Measurements from ENCODE around the gene F12. TPM values are rescaled to one million over a fixed set of nuclear protein-coding genes. Genes with fewer than 3 reads are reported as not detected.
A peak's percentile ranks its signal among the peaks of the same experiment; 100 is the strongest.

F12 gene
- polyA plus RNA-seq, 2 donors = 18.1 to 33.5 TPM

DNA sequence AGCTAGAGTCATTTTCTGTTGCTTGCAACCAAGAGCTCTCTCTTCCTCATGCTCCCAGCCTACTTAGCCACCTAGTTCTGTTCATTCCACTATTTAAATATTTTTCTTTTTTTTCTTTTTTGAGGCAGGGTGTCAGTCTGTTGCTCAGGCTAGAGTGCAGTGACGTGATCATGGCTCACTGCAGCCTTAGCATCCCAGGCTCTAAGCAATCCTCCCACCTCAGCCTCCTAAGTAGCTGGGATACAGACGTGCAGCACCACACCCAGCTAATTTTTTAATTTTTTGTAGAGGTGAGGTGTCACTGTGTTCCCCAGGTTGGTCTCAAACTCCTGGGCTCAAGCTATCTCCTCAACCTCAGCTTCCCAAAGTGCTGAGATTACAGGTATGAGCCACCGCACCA is 5.1 kb upstream of the F12 start:
- H3K36me3 ChIP-seq (ENCODE audit: control insufficient read depth in 2 of 2, insufficient read depth in 2 of 2, low read length in 1 of 2) = no peaks in the 10 kb centered on the region
- no peak overlapping the region for H3K27ac ChIP-seq (ENCODE audit: low read depth in 2 of 2, low read length in 1 of 2)
- H3K9me3 ChIP-seq (ENCODE audit: control insufficient read depth in 2 of 2, insufficient read depth in 1 of 2, low read depth in 1 of 2, low read length in 1 of 2) = no peaks in the 10 kb centered on the region
- no peaks in the 10 kb centered on the region for H3K27me3 ChIP-seq (ENCODE audit: control insufficient read depth in 1 of 2, insufficient read depth in 2 of 2, low read length in 2 of 2)
- peaks cover 0 to 3% of the 10 kb centered on the region in 2 donors for H3K4me1 ChIP-seq (ENCODE audit: control insufficient read depth in 2 of 2, insufficient read depth in 2 of 2, low read length in 1 of 2)
- 73 to 82% methylated on average over 3 of the region's 3 CpGs for WGBS, 2 donors
- H3K4me3 ChIP-seq (ENCODE audit: low read depth in 1 of 2, low read length in 2 of 2) = no peak overlapping the region

DNA sequence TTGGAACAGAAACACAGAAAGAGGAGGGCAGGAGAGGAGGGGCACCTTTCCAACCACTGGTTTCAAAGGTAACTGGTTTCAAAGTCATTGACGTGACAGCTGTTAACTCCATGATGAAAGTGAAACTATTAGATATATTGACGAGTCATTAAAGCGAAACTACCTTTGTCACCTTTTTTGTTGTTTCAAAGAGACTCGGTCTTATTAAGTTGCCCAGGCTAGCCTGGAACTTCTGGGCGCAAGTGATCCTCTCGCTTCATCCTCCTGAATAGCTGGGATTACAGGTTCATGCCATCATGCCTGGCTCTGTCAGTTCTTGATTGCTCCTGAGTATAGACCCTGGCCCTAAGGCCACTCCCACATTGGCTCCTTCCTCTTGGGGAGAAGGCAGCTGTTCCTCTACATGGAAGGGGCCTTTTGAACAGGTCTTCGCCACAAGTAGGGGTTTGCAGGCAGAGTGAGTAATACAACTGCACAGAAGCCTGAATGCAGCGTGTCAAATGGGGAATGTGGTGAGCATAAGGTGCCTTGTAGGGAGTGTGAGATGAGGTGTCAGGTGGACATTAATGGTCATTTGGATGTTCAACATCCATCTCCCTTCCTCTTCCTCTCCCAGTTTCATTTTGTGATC is 3.4 kb upstream of the F12 start:
- 53 to 57% methylated on average over 8 of the region's 8 CpGs for WGBS, 2 donors
- H3K36me3 ChIP-seq (ENCODE audit: control insufficient read depth in 2 of 2, insufficient read depth in 2 of 2, low read length in 1 of 2) = no peaks in the 10 kb centered on the region
- no peaks in the 10 kb centered on the region for H3K9me3 ChIP-seq (ENCODE audit: control insufficient read depth in 2 of 2, insufficient read depth in 1 of 2, low read depth in 1 of 2, low read length in 1 of 2)
- H3K4me1 ChIP-seq (ENCODE audit: control insufficient read depth in 2 of 2, insufficient read depth in 2 of 2, low read length in 1 of 2) = peaks cover 0 to 3% of the 10 kb centered on the region in 2 donors
- no peaks in the 10 kb centered on the region for H3K27me3 ChIP-seq (ENCODE audit: control insufficient read depth in 1 of 2, insufficient read depth in 2 of 2, low read length in 2 of 2)
- no peak overlapping the region for H3K4me3 ChIP-seq (ENCODE audit: low read depth in 1 of 2, low read length in 2 of 2)
- peak overlapping the region in 1 of 2 donors; percentile 17 for H3K27ac ChIP-seq (ENCODE audit: low read depth in 2 of 2, low read length in 1 of 2)

GRCh38 chr5:177410575-177410974 is 1.2 kb upstream of the F12 start:
- WGBS, 2 donors = 72 to 79% methylated on average over 3 of the region's 3 CpGs
- H3K4me3 ChIP-seq (ENCODE audit: low read depth in 1 of 2, low read length in 2 of 2) = no peak overlapping the region
- no peaks in the 10 kb centered on the region for H3K27me3 ChIP-seq (ENCODE audit: control insufficient read depth in 1 of 2, insufficient read depth in 2 of 2, low read length in 2 of 2)
- H3K27ac ChIP-seq (ENCODE audit: low read depth in 2 of 2, low read length in 1 of 2) = no peak overlapping the region
- no peaks in the 10 kb centered on the region for H3K9me3 ChIP-seq (ENCODE audit: control insufficient read depth in 2 of 2, insufficient read depth in 1 of 2, low read depth in 1 of 2, low read length in 1 of 2)
- H3K36me3 ChIP-seq (ENCODE audit: control insufficient read depth in 2 of 2, insufficient read depth in 2 of 2, low read length in 1 of 2) = no peaks in the 10 kb centered on the region
- H3K4me1 ChIP-seq (ENCODE audit: control insufficient read depth in 2 of 2, insufficient read depth in 2 of 2, low read length in 1 of 2) = peaks cover 0 to 3% of the 10 kb centered on the region in 2 donors

DNA sequence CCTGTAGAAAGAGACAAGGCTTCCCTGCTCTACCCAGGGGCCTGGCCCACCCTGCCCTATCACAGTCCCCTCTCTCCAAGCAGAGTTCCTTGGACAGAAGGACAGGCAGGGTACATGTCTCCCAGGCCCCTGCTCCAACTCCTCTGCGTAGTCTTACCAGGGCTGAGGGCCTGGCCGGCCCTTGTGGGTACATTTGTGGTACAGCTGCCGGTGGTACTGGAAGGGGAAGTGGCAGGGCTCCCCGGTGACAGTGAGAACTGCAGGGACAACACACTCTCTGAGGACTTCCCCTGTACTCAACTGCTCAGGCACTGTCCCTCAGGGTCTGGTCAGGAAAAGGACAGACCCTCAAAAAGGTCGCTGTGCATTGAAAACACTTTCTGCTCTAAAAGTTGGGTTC is 3.6 kb downstream of the F12 start:
- WGBS, 2 donors = 77 to 82% methylated on average over 5 of the region's 5 CpGs
- H3K9me3 ChIP-seq (ENCODE audit: control insufficient read depth in 2 of 2, insufficient read depth in 1 of 2, low read depth in 1 of 2, low read length in 1 of 2) = no peaks in the 10 kb centered on the region
- peaks cover 0 to 9% of the 10 kb centered on the region in 2 donors for H3K4me1 ChIP-seq (ENCODE audit: control insufficient read depth in 2 of 2, insufficient read depth in 2 of 2, low read length in 1 of 2)
- no peaks in the 10 kb centered on the region for H3K27me3 ChIP-seq (ENCODE audit: control insufficient read depth in 1 of 2, insufficient read depth in 2 of 2, low read length in 2 of 2)
- no peaks in the 10 kb centered on the region for H3K36me3 ChIP-seq (ENCODE audit: control insufficient read depth in 2 of 2, insufficient read depth in 2 of 2, low read length in 1 of 2)
- H3K27ac ChIP-seq (ENCODE audit: low read depth in 2 of 2, low read length in 1 of 2) = no peak overlapping the region
- no peak overlapping the region for H3K4me3 ChIP-seq (ENCODE audit: low read depth in 1 of 2, low read length in 2 of 2)

GRCh38 chr5:177405312-177405711 is 4.1 kb downstream of the F12 start:
- H3K27me3 ChIP-seq (ENCODE audit: control insufficient read depth in 1 of 2, insufficient read depth in 2 of 2, low read length in 2 of 2) = no peaks in the 10 kb centered on the region
- no peak overlapping the region for H3K4me3 ChIP-seq (ENCODE audit: low read depth in 1 of 2, low read length in 2 of 2)
- WGBS, 2 donors = 93 to 94% methylated on average over 2 of the region's 2 CpGs
- no peaks in the 10 kb centered on the region for H3K9me3 ChIP-seq (ENCODE audit: control insufficient read depth in 2 of 2, insufficient read depth in 1 of 2, low read depth in 1 of 2, low read length in 1 of 2)
- H3K36me3 ChIP-seq (ENCODE audit: control insufficient read depth in 2 of 2, insufficient read depth in 2 of 2, low read length in 1 of 2) = no peaks in the 10 kb centered on the region
- peaks cover 0 to 11% of the 10 kb centered on the region in 2 donors for H3K4me1 ChIP-seq (ENCODE audit: control insufficient read depth in 2 of 2, insufficient read depth in 2 of 2, low read length in 1 of 2)
- no peak overlapping the region for H3K27ac ChIP-seq (ENCODE audit: low read depth in 2 of 2, low read length in 1 of 2)

GRCh38 chr5:177404641-177405179 is 4.7 kb downstream of the F12 start:
- Histone ChIP-seq H3K36me3 (ENCODE audit: control insufficient read depth in 2 of 2, insufficient read depth in 2 of 2, low read length in 1 of 2) (no peaks in the 10 kb centered on the region), H3K4me1 (ENCODE audit: control insufficient read depth in 2 of 2, insufficient read depth in 2 of 2, low read length in 1 of 2) (peaks cover 4 to 12% of the 10 kb centered on the region in 2 donors), H3K27ac (ENCODE audit: low read depth in 2 of 2, low read length in 1 of 2) (peak overlapping the region in 1 of 2 donors; percentile 27), H3K27me3 (ENCODE audit: control insufficient read depth in 1 of 2, insufficient read depth in 2 of 2, low read length in 2 of 2) (no peaks in the 10 kb centered on the region), H3K9me3 (ENCODE audit: control insufficient read depth in 2 of 2, insufficient read depth in 1 of 2, low read depth in 1 of 2, low read length in 1 of 2) (no peaks in the 10 kb centered on the region), H3K4me3 (ENCODE audit: low read depth in 1 of 2, low read length in 2 of 2) (peak overlapping the region; percentile 44 to 60)
- 27 to 34% methylated on average over 16 of the region's 16 CpGs for WGBS, 2 donors

DNA sequence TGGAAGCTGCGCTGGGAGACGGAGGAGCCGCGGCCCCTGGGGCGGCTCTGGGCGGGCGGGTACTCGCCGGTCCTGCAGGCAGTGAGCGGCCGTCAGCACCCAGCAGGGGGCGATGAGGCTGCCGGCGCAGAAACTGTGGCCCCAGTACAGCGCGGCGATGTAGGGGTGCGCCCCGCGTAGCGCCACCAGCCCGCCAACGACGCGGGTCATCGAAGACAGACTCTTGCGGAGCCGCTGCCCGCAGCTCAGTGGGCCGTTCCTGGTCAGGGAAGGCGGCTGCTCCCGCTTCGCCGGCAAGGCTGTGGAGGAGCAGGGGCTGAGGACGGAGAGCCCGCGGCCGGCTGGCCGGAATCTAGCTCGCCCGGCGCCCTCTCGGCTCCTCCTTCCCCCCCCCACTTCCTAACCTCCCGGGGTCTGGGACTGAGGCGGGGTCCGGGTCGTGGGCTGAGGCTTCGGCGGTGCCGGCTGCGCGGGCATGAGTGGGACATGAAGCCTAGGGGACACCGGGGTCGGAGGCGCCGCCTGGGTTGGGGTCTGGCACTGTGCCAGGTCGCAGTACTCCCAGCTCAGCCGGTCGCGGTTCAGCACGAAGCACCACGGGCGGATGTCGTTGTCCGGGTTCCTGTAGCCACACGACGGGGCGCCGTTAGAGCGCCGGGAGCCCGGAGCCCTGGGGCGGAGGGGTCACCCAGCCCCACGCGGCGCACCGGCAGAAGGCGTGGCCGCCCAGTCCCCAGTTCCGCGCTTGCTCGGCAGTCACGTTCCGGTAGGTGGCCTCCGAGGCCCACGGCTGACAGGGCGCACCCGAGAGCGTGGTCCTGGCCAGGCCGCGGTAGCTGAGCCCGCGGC is 5.3 kb downstream of the F12 start:
- H3K4me3 ChIP-seq (ENCODE audit: low read depth in 1 of 2, low read length in 2 of 2) = peak overlapping the region; percentile 44 to 60
- peaks cover 4 to 12% of the 10 kb centered on the region in 2 donors for H3K4me1 ChIP-seq (ENCODE audit: control insufficient read depth in 2 of 2, insufficient read depth in 2 of 2, low read length in 1 of 2)
- H3K36me3 ChIP-seq (ENCODE audit: control insufficient read depth in 2 of 2, insufficient read depth in 2 of 2, low read length in 1 of 2) = no peaks in the 10 kb centered on the region
- H3K9me3 ChIP-seq (ENCODE audit: control insufficient read depth in 2 of 2, insufficient read depth in 1 of 2, low read depth in 1 of 2, low read length in 1 of 2) = no peaks in the 10 kb centered on the region
- WGBS, 2 donors = 0% methylated on average over 86 to 93 of the region's 93 CpGs
- H3K27ac ChIP-seq (ENCODE audit: low read depth in 2 of 2, low read length in 1 of 2) = peak overlapping the region; percentile 77 to 89
- no peaks in the 10 kb centered on the region for H3K27me3 ChIP-seq (ENCODE audit: control insufficient read depth in 1 of 2, insufficient read depth in 2 of 2, low read length in 2 of 2)

- Histone ChIP-seq H3K27me3 (ENCODE audit: control insufficient read depth in 1 of 2, insufficient read depth in 2 of 2, low read length in 2 of 2) (no peaks in the 10 kb centered on the region), H3K9me3 (ENCODE audit: control insufficient read depth in 2 of 2, insufficient read depth in 1 of 2, low read depth in 1 of 2, low read length in 1 of 2) (no peaks in the 10 kb centered on the region), H3K27ac (ENCODE audit: low read depth in 2 of 2, low read length in 1 of 2) (peak overlapping the region; percentile 77 to 89), H3K4me3 (ENCODE audit: low read depth in 1 of 2, low read length in 2 of 2) (peak overlapping the region; percentile 44 to 60), H3K4me1 (ENCODE audit: control insufficient read depth in 2 of 2, insufficient read depth in 2 of 2, low read length in 1 of 2) (peaks cover 4 to 12% of the 10 kb centered on the region in 2 donors), H3K36me3 (ENCODE audit: control insufficient read depth in 2 of 2, insufficient read depth in 2 of 2, low read length in 1 of 2) (no peaks in the 10 kb centered on the region)
- 1 to 2% methylated on average over 51 to 61 of the region's 61 CpGs for WGBS, 2 donors
Measured at GRCh38 chr5:177403102-177403791, 6.1 kb downstream of the F12 start.

DNA sequence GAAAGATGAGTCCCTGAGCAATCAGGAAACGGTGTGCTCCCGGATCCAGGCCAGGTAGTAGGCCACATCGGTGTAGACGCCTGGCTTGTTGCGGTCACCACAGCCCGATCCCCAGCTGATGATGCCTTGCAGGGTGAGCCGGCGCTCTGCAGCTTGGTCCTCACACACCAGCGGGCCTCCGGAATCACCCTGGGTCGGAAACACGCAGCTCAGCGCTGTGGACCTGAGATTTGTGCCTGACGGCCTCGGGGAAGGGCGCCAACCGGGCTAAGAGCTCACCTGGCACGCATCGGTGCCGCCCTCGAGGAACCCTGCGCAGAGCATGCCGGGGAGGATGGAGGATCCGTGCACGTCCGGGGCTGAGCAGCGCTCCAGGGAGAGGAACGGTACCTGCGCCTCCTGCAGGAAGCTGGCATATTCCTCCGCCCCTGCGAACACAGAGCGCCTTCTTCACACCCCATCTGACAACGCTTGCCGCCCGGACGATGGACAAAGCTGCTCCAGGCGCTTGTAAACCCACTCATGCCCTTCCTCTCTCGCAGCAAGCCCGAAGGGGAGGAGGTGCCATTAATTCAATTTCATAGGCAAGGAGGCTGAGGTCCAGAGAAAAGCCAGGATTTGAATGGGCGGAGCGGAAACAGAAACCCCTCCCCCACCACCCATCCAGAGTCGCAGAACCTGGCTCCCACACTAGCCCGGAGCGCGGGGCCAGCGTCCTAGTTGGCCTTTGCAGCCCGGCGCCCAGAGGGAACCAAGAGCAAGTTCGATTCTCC is 6.9 kb downstream of the F12 start:
- no peaks in the 10 kb centered on the region for H3K27me3 ChIP-seq (ENCODE audit: control insufficient read depth in 1 of 2, insufficient read depth in 2 of 2, low read length in 2 of 2)
- H3K36me3 ChIP-seq (ENCODE audit: control insufficient read depth in 2 of 2, insufficient read depth in 2 of 2, low read length in 1 of 2) = no peaks in the 10 kb centered on the region
- peaks cover 4 to 12% of the 10 kb centered on the region in 2 donors for H3K4me1 ChIP-seq (ENCODE audit: control insufficient read depth in 2 of 2, insufficient read depth in 2 of 2, low read length in 1 of 2)
- H3K4me3 ChIP-seq (ENCODE audit: low read depth in 1 of 2, low read length in 2 of 2) = peak overlapping the region; percentile 44 to 60
- no peaks in the 10 kb centered on the region for H3K9me3 ChIP-seq (ENCODE audit: control insufficient read depth in 2 of 2, insufficient read depth in 1 of 2, low read depth in 1 of 2, low read length in 1 of 2)
- WGBS, 2 donors = 9 to 12% methylated on average over 49 of the region's 49 CpGs
- H3K27ac ChIP-seq (ENCODE audit: low read depth in 2 of 2, low read length in 1 of 2) = peak overlapping the region; percentile 77 to 89

Measured in esophagus (tissue), 2 donors.